NCI-H1105 (cell line): ENCODE data around the gene FARS2.

Source experiments
- DNase-seq: peaks from one replicate; lab custom pipeline; 2025; lab: John Stamatoyannopoulos, UW

The FARS2 gene

GRCh38 chr6:5509106-5509505 is 247.8 kb downstream of the FARS2 start:
- DNase-seq, result no peak

- DNase-seq, result no peak
These were observed 249.2 kb downstream of the FARS2 start for GRCh38 chr6:5510331-5511133.

GRCh38 chr6:5511954-5512353 is 250.6 kb downstream of the FARS2 start:
- no peak for DNase-seq

- DNase-seq, result no peak
These were observed 251.1 kb downstream of the FARS2 start for GRCh38 chr6:5512422-5512821.

GRCh38 chr6:5513408-5513807 is 252.1 kb downstream of the FARS2 start:
- no peak for DNase-seq

- no peak for DNase-seq
These were observed 253.0 kb downstream of the FARS2 start for GRCh38 chr6:5514353-5514752.

GRCh38 chr6:5515200-5515599 is 253.9 kb downstream of the FARS2 start:
- DNase-seq, result no peak

GRCh38 chr6:5516036-5516435 is 254.7 kb downstream of the FARS2 start:
- DNase-seq, result no peak

- DNase-seq, result no peak
These were observed 256.5 kb downstream of the FARS2 start for GRCh38 chr6:5517796-5518195.

- no peak for DNase-seq
These were observed 257.7 kb downstream of the FARS2 start for GRCh38 chr6:5518936-5519491.

- DNase-seq, result no peak
These were observed 259.5 kb downstream of the FARS2 start for GRCh38 chr6:5520796-5521195.

- DNase-seq, result no peak
These were observed 260.0 kb downstream of the FARS2 start for GRCh38 chr6:5521322-5521721.

GRCh38 chr6:5522147-5522546 is 260.8 kb downstream of the FARS2 start:
- no peak for DNase-seq

- DNase-seq, result no peak
These were observed 262.8 kb downstream of the FARS2 start for GRCh38 chr6:5524110-5524509.

GRCh38 chr6:5525209-5525608 is 263.9 kb downstream of the FARS2 start:
- no peak for DNase-seq

GRCh38 chr6:5529015-5529414 is 267.7 kb downstream of the FARS2 start:
- no peak for DNase-seq

- no peak for DNase-seq
These were observed 268.4 kb downstream of the FARS2 start for GRCh38 chr6:5529733-5530132.

GRCh38 chr6:5531161-5531560 is 269.8 kb downstream of the FARS2 start:
- DNase-seq, result no peak

- no peak for DNase-seq
These were observed 270.6 kb downstream of the FARS2 start for GRCh38 chr6:5531853-5532375.

GRCh38 chr6:5532941-5533340 is 271.6 kb downstream of the FARS2 start:
- no peak for DNase-seq

- no peak for DNase-seq
These were observed 273.3 kb downstream of the FARS2 start for GRCh38 chr6:5534643-5535042.

GRCh38 chr6:5536644-5537043 is 275.3 kb downstream of the FARS2 start:
- no peak for DNase-seq

- DNase-seq, result no peak
These were observed 275.8 kb downstream of the FARS2 start for GRCh38 chr6:5537132-5537531.

- DNase-seq, result no peak
These were observed 276.7 kb downstream of the FARS2 start for GRCh38 chr6:5537967-5538366.
